ENCODE data around the gene PGGT1B.

- TF ChIP-seq CTCF (IDR thresholded peaks at IDR 0.05; ENCODE audit: low read depth, low read length, poor library complexity, severe bottlenecking): no peak
- TF ChIP-seq EZH2phosphoT487 (IDR thresholded peaks at IDR 0.05; ENCODE audit: borderline replicate concordance, low read length): no peak
Measured at GRCh38 chr5:115291397-115291796, 28.7 kb upstream of the PGGT1B start.

All from DOHH2 (cell line).